HL-60 (cell line): Measurements from ENCODE around the gene CLDN10.

Experiments used
- DNase-seq, 2 experiments: peaks; one replicate each; pipeline ENCODE4 v3.0.0-alpha.2; 2010 to 2020; ENCODE audit warnings: low read depth in 1 of 2, low spot score in 1 of 2
- H3K27ac ChIP-seq: fragments of 250-450 bp; sonication (Bioruptor Pico); replicated peaks from 2 replicates; pipeline ENCODE4 v1.5.1; 2020; ENCODE audit warnings: mild to moderate bottlenecking, moderate library complexity
- H3K27me3 ChIP-seq: fragments of 250-450 bp; sonication (Bioruptor Pico); 2 replicates; pipeline ENCODE4 v1.5.1; 2021; ENCODE audit warnings: mild to moderate bottlenecking, moderate library complexity; ENCODE audit not compliant: insufficient read depth, poor library complexity, severe bottlenecking
- H3K4me3 ChIP-seq: replicated peaks from 2 replicates; pipeline ENCODE4 v1.5.1; 2011; ENCODE audit warnings: mild to moderate bottlenecking, control low read depth, low read length; ENCODE audit not compliant: insufficient read depth
- GABPA ChIP-seq: IDR thresholded peaks from 2 replicates; pipeline ENCODE4 v1.6.1; 2012; ENCODE audit warnings: low read depth
- POLR2AphosphoS5 ChIP-seq: IDR thresholded peaks from 2 replicates; pipeline ENCODE4 v1.6.1; 2012; ENCODE audit warnings: low read depth
- SPI1 ChIP-seq: IDR thresholded peaks from 2 replicates; pipeline ENCODE4 v1.6.1; 2012; ENCODE audit warnings: low read depth, mild to moderate bottlenecking, borderline replicate concordance
- TF ChIP-seq, protein P1 (sequence below): IDR thresholded peaks from one replicate; pipeline ENCODE4 v1.5.1; 2011; ENCODE audit warnings: low read length, control low read depth, inconsistent platforms; ENCODE audit not compliant: insufficient read depth
- TF ChIP-seq, protein P2 (sequence below): IDR thresholded peaks from 2 replicates; pipeline ENCODE4 v1.6.1; 2012; ENCODE audit warnings: low read depth; ENCODE audit not compliant: insufficient replicate concordance

CLDN10 gene

DNA sequence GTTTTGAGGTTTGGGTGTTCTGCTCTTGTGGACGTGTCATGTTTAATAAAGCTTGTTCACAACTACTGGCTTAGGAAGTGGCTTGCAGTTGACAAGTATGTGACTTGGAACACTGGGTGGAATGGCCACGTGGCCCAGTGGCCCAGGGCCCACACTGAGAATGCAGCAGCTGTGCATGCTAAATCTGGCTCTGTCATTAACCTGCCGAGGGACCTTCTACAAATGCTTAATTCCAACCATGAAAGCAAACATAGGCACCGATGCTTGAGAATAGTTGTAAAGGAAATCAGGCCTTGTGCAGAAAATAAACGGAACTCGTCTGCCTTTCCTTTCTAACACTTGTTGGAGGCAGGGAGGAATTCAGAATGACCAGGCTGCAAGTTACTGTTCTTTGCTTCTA is 11.6 kb upstream of the CLDN10 start:
- no peaks in the 10 kb centered on the region for H3K27me3 ChIP-seq
- TF ChIP-seq SPI1 (no peak), GABPA (no peak), POLR2AphosphoS5 (no peak)
- TF ChIP-seq, protein P1, sequence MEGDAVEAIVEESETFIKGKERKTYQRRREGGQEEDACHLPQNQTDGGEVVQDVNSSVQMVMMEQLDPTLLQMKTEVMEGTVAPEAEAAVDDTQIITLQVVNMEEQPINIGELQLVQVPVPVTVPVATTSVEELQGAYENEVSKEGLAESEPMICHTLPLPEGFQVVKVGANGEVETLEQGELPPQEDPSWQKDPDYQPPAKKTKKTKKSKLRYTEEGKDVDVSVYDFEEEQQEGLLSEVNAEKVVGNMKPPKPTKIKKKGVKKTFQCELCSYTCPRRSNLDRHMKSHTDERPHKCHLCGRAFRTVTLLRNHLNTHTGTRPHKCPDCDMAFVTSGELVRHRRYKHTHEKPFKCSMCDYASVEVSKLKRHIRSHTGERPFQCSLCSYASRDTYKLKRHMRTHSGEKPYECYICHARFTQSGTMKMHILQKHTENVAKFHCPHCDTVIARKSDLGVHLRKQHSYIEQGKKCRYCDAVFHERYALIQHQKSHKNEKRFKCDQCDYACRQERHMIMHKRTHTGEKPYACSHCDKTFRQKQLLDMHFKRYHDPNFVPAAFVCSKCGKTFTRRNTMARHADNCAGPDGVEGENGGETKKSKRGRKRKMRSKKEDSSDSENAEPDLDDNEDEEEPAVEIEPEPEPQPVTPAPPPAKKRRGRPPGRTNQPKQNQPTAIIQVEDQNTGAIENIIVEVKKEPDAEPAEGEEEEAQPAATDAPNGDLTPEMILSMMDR, result no peak
- TF ChIP-seq, protein P2, sequence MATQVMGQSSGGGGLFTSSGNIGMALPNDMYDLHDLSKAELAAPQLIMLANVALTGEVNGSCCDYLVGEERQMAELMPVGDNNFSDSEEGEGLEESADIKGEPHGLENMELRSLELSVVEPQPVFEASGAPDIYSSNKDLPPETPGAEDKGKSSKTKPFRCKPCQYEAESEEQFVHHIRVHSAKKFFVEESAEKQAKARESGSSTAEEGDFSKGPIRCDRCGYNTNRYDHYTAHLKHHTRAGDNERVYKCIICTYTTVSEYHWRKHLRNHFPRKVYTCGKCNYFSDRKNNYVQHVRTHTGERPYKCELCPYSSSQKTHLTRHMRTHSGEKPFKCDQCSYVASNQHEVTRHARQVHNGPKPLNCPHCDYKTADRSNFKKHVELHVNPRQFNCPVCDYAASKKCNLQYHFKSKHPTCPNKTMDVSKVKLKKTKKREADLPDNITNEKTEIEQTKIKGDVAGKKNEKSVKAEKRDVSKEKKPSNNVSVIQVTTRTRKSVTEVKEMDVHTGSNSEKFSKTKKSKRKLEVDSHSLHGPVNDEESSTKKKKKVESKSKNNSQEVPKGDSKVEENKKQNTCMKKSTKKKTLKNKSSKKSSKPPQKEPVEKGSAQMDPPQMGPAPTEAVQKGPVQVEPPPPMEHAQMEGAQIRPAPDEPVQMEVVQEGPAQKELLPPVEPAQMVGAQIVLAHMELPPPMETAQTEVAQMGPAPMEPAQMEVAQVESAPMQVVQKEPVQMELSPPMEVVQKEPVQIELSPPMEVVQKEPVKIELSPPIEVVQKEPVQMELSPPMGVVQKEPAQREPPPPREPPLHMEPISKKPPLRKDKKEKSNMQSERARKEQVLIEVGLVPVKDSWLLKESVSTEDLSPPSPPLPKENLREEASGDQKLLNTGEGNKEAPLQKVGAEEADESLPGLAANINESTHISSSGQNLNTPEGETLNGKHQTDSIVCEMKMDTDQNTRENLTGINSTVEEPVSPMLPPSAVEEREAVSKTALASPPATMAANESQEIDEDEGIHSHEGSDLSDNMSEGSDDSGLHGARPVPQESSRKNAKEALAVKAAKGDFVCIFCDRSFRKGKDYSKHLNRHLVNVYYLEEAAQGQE, result no peak
- no peak overlapping the region for H3K4me3 ChIP-seq
- H3K27ac ChIP-seq, result no peak overlapping the region
- no peak for DNase-seq

DNA sequence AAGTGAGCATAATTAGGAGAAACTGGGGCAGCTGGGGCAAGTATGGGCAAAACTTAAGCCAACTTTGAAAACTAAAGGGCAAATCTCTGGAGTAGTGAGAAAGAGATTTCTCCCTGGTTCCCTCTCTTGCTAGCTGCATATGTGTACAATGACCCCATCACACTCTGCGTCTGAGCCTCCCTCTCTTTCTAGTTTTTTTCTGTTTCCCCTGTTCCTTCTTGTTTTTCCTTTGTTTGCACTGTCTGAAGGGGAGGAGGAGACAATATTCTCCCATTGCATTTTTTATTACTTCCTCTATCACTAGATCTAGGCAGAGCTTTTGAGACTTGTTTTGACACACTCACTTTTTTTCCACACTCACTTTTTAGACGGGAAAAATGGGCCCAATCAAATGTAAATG is 11.2 kb upstream of the CLDN10 start:
- H3K27ac ChIP-seq, result no peak overlapping the region
- DNase-seq, result no peak
- TF ChIP-seq SPI1 (no peak), GABPA (no peak), POLR2AphosphoS5 (no peak)
- TF ChIP-seq, protein P2, result no peak
- TF ChIP-seq, protein P1, result no peak

DNA sequence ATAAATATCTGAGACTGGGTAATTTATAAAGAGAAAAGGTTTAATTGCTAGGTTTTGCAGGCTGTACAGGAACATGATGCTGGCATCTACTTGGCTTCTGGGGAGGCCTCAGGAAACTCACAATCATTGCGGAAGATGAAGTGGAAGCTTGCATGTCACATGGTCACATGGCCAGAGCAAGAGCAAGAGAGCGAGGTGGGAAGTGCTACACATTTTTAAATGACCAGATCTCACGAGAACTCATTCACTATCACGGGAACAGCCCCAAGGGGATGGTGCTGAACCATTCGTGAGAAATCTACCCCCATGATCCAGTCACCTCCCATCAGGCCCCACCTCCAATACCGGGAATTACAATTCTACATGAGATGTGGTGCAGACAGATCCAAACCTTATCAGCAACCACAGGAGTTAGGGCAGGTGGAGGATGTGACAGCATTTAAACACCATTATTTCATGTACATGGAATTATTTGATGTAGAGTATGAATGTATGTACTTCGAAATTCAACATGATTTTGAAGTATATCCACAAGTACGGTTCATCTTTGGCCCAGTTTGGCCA is 10.5 kb upstream of the CLDN10 start:
- Histone ChIP-seq H3K27ac (no peak overlapping the region), H3K4me3 (no peak overlapping the region), H3K27me3 (no peaks in the 10 kb centered on the region)
- no peak for TF ChIP-seq POLR2AphosphoS5
- TF ChIP-seq GABPA, result no peak
- no peak for TF ChIP-seq SPI1
- TF ChIP-seq, protein P2, result no peak
- TF ChIP-seq, protein P1, result no peak
- no peak for DNase-seq

More for the DNA sequence above, 11.2 kb upstream of the CLDN10 start:
- H3K4me3 ChIP-seq, result no peak overlapping the region
- H3K27me3 ChIP-seq, result no peaks in the 10 kb centered on the region
